ENCODE data around the gene ANTXR2. TPM values are rescaled to one million over a fixed set of nuclear protein-coding genes. Genes with fewer than 3 reads are reported as not detected.
"Not testable (repeated sequence)": the region's sequence is repeated elsewhere in the genome, so short reads cannot be mapped to it uniquely, and the experiment has no call there.

The ANTXR2 gene
- 163 TPM for total RNA-seq

- DNase-seq (ENCODE audit: low spot score) = peak; percentile 91
These were observed at the start of gene ANTXR2 for GRCh38 chr4:80072744-80073472. ANTXR2 (minus strand) TSS chr4:80073229; CDS start chr4:80072560, 669 bp downstream.

GRCh38 chr4:80121815-80122214 is 48.8 kb upstream of the ANTXR2 start:
- not testable (repeated sequence) for DNase-seq (ENCODE audit: low spot score)

GRCh38 chr4:80119620-80120019 is 46.6 kb upstream of the ANTXR2 start:
- not testable (repeated sequence) for DNase-seq (ENCODE audit: low spot score)

GRCh38 chr4:80116516-80116915 is 43.5 kb upstream of the ANTXR2 start:
- DNase-seq (ENCODE audit: low spot score) = no peak

- no peak for DNase-seq (ENCODE audit: low spot score)
These were observed 42.5 kb upstream of the ANTXR2 start for GRCh38 chr4:80115368-80116181.

- DNase-seq (ENCODE audit: low spot score) = no peak
These were observed 41.8 kb upstream of the ANTXR2 start for GRCh38 chr4:80114732-80115265.

GRCh38 chr4:80113615-80114014 is 40.6 kb upstream of the ANTXR2 start:
- DNase-seq (ENCODE audit: low spot score) = no peak

- no peak for DNase-seq (ENCODE audit: low spot score)
These were observed 39.2 kb upstream of the ANTXR2 start for GRCh38 chr4:80112236-80112635.

GRCh38 chr4:80111276-80111675 is 38.2 kb upstream of the ANTXR2 start:
- no peak for DNase-seq (ENCODE audit: low spot score)

- DNase-seq (ENCODE audit: low spot score) = no peak
These were observed 34.3 kb upstream of the ANTXR2 start for GRCh38 chr4:80107374-80107773.

- DNase-seq (ENCODE audit: low spot score) = peak; percentile 27
These were observed 31.9 kb upstream of the ANTXR2 start for GRCh38 chr4:80104927-80105326.

- no peak for DNase-seq (ENCODE audit: low spot score)
These were observed 30.6 kb upstream of the ANTXR2 start for GRCh38 chr4:80103629-80104028.

GRCh38 chr4:80101792-80102116 is 28.7 kb upstream of the ANTXR2 start:
- DNase-seq (ENCODE audit: low spot score) = no peak

GRCh38 chr4:80101071-80101791 is 28.2 kb upstream of the ANTXR2 start:
- no peak for DNase-seq (ENCODE audit: low spot score)

- DNase-seq (ENCODE audit: low spot score) = no peak
These were observed 26.6 kb upstream of the ANTXR2 start for GRCh38 chr4:80099671-80100070.

- DNase-seq (ENCODE audit: low spot score) = no peak
These were observed 25.6 kb upstream of the ANTXR2 start for GRCh38 chr4:80098635-80099034.

GRCh38 chr4:80097400-80098177 is 24.6 kb upstream of the ANTXR2 start:
- DNase-seq (ENCODE audit: low spot score) = peak; percentile 38

- no peak for DNase-seq (ENCODE audit: low spot score)
These were observed 23.3 kb upstream of the ANTXR2 start for GRCh38 chr4:80096175-80096850.

GRCh38 chr4:80094191-80094590 is 21.2 kb upstream of the ANTXR2 start:
- no peak for DNase-seq (ENCODE audit: low spot score)

GRCh38 chr4:80093563-80093962 is 20.5 kb upstream of the ANTXR2 start:
- DNase-seq (ENCODE audit: low spot score) = no peak

GRCh38 chr4:80092847-80093246 is 19.8 kb upstream of the ANTXR2 start:
- no peak for DNase-seq (ENCODE audit: low spot score)

All from mucosa of gallbladder (tissue), 1 donor.